Activated T-helper 1 cell treated with anti-CD3 and anti-CD28 coated beads, Interleukin-12 subunit alpha, Interleukin-12 subunit beta, Interleukin-2, Interleukin-4 antibody, amounts not matched to agents 30 ng/mL and 10 ng/mL and 1 ng/mL, durations not matched to agents 14 hours and 24 hours and 36 hours (primary cell): ENCODE results near the gene NRXN3. TPM values are rescaled to one million over a fixed set of nuclear protein-coding genes. Genes with fewer than 3 reads are reported as not detected.
"Not testable (repeated sequence)": the region's sequence is repeated elsewhere in the genome, so short reads cannot be mapped to it uniquely, and the experiment has no call there.

Experiments
- DNase-seq: peaks from one replicate; pipeline ENCODE4 v3.0.0; 2021; ENCODE audit warnings: low spot score
- H3K27ac Mint-ChIP-seq: one replicate; pipeline ENCODE4 v1.8.0; 2021; ENCODE audit warnings: mild to moderate bottlenecking, mixed read lengths
- H3K27me3 Mint-ChIP-seq: one replicate; pipeline ENCODE4 v1.8.0; 2022; ENCODE audit warnings: mild to moderate bottlenecking, moderate library complexity, mixed read lengths; ENCODE audit not compliant: insufficient read depth
- H3K36me3 Mint-ChIP-seq: one replicate; pipeline ENCODE4 v1.8.0; 2021; ENCODE audit warnings: low read depth, mixed read lengths
- H3K4me1 Mint-ChIP-seq: one replicate; pipeline ENCODE4 v1.8.0; 2021; ENCODE audit warnings: low read depth, mixed read lengths
- H3K4me3 Mint-ChIP-seq: one replicate; pipeline ENCODE4 v1.8.0; 2021; ENCODE audit warnings: mild to moderate bottlenecking, moderate library complexity, mixed read lengths
- H3K9me3 Mint-ChIP-seq: one replicate; pipeline ENCODE4 v1.8.0; 2021; ENCODE audit warnings: mixed read lengths
- intact Hi-C: fragments of 100-400 bp; cut with micrococcal nuclease; formaldehyde crosslinking; loops from one replicate; pipeline ENCODE4 v1.15.1; 2024
- total RNA-seq: library from RNA; stranded (reverse); gene quantifications from 2 replicates; pipeline ENCODE4 v1.2.3, GENCODE V29; 2022

NRXN3 gene
- total RNA-seq, 1 donor from 2014 or later: not detected

- H3K27ac Mint-ChIP-seq: no peak overlapping the region
- no peak overlapping the region for H3K4me3 Mint-ChIP-seq
- DNase-seq: no peak
- intact Hi-C loops: no loop called here
- no peaks in the 10 kb centered on the region for H3K4me1 Mint-ChIP-seq
- H3K36me3 Mint-ChIP-seq: no peaks in the 10 kb centered on the region
- H3K9me3 Mint-ChIP-seq: no peaks in the 10 kb centered on the region
- no peaks in the 10 kb centered on the region for H3K27me3 Mint-ChIP-seq
Measured at GRCh38 chr14:78450669-78451318, 280.6 kb downstream of the NRXN3 start.

- no peaks in the 10 kb centered on the region for H3K9me3 Mint-ChIP-seq
- H3K27me3 Mint-ChIP-seq: peaks cover under 1% of the 10 kb centered on the region
- H3K4me1 Mint-ChIP-seq: no peaks in the 10 kb centered on the region
- no peaks in the 10 kb centered on the region for H3K36me3 Mint-ChIP-seq
- DNase-seq: no peak
- no peak overlapping the region for H3K27ac Mint-ChIP-seq
- intact Hi-C loops: no loop called here
- H3K4me3 Mint-ChIP-seq: no peak overlapping the region
Measured at GRCh38 chr14:78451319-78451695, 281.1 kb downstream of the NRXN3 start.

- peaks cover 1% of the 10 kb centered on the region for H3K27me3 Mint-ChIP-seq
- no peaks in the 10 kb centered on the region for H3K9me3 Mint-ChIP-seq
- H3K27ac Mint-ChIP-seq: no peak overlapping the region
- no peak for DNase-seq
- no peak overlapping the region for H3K4me3 Mint-ChIP-seq
- intact Hi-C loops: no loop called here
- no peaks in the 10 kb centered on the region for H3K36me3 Mint-ChIP-seq
- no peaks in the 10 kb centered on the region for H3K4me1 Mint-ChIP-seq
Measured at GRCh38 chr14:78455896-78456435, 285.8 kb downstream of the NRXN3 start.

DNA sequence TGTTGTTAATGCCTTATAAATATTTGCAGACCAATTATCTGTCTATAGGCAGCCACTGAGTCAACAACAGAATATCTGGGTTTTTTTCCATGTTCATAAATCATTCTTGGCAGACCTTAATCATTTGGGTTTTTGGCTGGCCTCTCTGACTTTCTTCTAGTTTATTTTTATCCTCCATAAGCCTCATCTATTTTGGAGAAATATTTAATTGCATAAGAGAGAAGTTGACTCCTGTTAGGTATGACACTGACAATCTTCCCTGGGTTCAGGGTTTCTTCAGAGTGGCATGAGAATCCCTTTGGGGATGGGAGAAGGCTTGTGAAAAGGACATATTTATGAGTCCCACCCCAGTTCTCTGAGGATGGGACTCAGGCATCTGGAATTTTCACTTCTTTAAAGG is 299.8 kb downstream of the NRXN3 start:
- H3K9me3 Mint-ChIP-seq: no peaks in the 10 kb centered on the region
- H3K4me3 Mint-ChIP-seq: no peak overlapping the region

DNA sequence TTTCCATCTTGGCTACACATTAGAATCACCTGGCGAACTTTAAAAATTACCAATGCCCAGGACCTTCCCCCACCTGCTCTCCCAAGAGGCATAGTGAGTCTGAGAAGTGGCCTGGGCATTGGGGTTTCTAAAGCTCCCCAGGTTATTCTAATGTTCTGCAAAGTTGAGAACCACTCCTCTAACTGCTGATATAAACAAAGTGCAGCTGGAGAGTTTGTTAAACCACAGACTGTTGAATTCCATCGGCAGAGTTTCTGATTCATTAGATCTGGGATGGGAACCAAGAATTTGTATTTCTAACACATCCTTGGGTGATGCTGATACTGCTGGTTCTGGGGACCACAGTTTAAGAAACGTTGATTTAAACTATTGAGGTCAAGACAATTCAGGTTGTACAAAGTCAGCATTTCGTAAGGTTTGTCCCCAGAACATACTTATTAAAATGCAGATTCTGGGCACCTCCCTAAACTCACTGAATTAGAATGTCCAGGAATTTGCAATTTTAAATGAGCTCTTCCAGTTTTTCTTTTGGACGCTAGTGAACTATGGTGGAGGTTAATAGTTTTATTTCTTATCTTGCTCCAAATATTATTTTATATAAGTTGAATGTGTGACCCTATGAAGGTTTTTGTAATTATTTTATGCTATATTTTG is 309.1 kb downstream of the NRXN3 start:
- H3K36me3 Mint-ChIP-seq: no peaks in the 10 kb centered on the region
- no peaks in the 10 kb centered on the region for H3K4me1 Mint-ChIP-seq
- intact Hi-C loops: no loop called here
- no peak overlapping the region for H3K27ac Mint-ChIP-seq
- DNase-seq: no peak
- no peaks in the 10 kb centered on the region for H3K9me3 Mint-ChIP-seq
- no peak overlapping the region for H3K4me3 Mint-ChIP-seq
- H3K27me3 Mint-ChIP-seq: peaks cover 1% of the 10 kb centered on the region

More for the DNA sequence above, 299.8 kb downstream of the NRXN3 start:
- H3K36me3 Mint-ChIP-seq: no peaks in the 10 kb centered on the region
- DNase-seq: no peak
- no peaks in the 10 kb centered on the region for H3K4me1 Mint-ChIP-seq
- intact Hi-C loops: no loop called here
- no peaks in the 10 kb centered on the region for H3K27me3 Mint-ChIP-seq
- no peak overlapping the region for H3K27ac Mint-ChIP-seq

DNA sequence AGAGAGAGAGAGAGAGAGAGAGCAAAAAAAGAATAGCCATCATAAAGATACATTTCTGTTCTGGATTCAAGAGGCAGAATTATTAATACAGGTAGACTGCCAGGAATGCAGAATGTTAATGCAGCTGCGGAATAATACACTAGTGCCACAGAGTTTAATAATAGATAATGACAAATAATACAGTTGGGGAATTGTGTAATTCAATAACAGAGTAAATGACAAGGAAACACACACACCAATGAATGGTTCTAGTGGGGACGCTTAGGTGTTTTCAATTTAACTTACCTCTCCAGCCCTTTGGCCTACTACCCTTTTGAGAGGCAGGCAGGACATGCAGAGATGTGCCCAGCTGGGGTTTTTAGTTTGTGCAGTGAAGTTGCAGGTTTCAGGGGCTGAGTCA is 313.9 kb downstream of the NRXN3 start:
- Mint-ChIP-seq H3K36me3 (no peaks in the 10 kb centered on the region), H3K9me3 (no peaks in the 10 kb centered on the region), H3K4me1 (no peaks in the 10 kb centered on the region), H3K27ac (no peak overlapping the region), H3K4me3 (no peak overlapping the region), H3K27me3 (peaks cover 3% of the 10 kb centered on the region)
- intact Hi-C loops: no loop called here
- no peak for DNase-seq

DNA sequence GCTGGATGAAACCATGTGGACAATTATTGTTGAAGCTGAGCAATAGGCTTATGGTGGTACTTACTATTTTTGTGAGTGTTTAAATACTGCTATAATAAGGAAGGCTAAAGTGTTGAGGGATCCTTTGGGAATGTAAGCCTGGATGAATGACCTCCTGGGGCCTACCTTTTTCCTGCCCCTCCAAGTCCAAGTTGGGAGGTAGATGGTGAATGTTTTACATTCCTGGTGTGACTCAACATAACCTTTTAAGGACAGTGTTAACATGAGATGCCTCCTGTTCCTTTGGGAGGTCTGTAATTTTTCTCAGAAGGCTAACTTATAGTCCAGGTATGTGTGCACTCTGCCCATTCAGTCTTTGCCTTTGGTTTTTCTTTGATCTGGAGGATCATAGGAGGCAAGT is 315.9 kb downstream of the NRXN3 start:
- Mint-ChIP-seq H3K27ac (no peak overlapping the region), H3K4me1 (no peaks in the 10 kb centered on the region), H3K36me3 (no peaks in the 10 kb centered on the region), H3K27me3 (peaks cover 2% of the 10 kb centered on the region), H3K4me3 (no peak overlapping the region), H3K9me3 (no peaks in the 10 kb centered on the region)
- no peak for DNase-seq
- intact Hi-C loops: no loop called here

GRCh38 chr14:78486621-78487020 is 316.4 kb downstream of the NRXN3 start:
- intact Hi-C loops: no loop called here
- no peak overlapping the region for H3K4me3 Mint-ChIP-seq
- no peaks in the 10 kb centered on the region for H3K9me3 Mint-ChIP-seq
- no peaks in the 10 kb centered on the region for H3K36me3 Mint-ChIP-seq
- peaks cover 2% of the 10 kb centered on the region for H3K27me3 Mint-ChIP-seq
- no peak for DNase-seq
- no peak overlapping the region for H3K27ac Mint-ChIP-seq
- H3K4me1 Mint-ChIP-seq: no peaks in the 10 kb centered on the region

DNA sequence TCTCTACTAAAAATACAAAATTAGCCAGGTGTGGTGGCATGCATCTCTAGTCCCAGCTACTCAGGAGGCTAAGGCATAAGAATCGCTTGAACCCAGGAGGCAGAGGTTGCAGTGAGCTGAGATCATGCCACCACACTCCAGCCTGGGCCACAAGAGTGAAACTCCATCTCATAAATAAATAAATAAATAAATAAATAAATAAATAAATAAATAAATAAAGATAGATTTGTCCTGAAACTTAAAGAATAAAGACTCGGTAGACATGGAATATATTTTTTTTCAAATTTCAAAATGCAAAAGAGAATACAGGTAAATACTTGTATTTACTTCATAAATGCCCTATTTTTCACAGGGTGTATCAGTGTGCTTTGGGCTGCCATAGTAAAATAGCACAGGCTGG is 317.4 kb downstream of the NRXN3 start:
- H3K4me3 Mint-ChIP-seq, H3K36me3 Mint-ChIP-seq: not testable (repeated sequence)

DNA sequence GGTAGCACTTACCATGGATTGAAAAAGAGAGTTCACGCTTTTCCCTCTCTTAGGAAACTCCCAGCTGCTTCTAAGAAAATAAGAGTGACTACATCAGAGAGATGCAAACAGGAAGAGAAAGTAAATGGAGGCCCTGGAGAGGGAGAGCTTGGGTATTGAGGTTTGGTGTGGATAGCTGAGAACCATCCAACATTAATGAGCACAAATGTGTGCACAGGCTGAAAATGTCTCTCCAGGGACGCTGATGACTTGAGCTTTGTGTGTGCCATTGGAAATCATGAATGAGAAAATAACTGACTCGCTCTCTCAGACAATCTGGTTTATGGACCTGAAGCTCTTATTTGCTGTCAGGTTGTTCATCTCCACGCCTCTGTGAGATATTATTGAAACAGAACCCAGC is 318.8 kb downstream of the NRXN3 start:
- intact Hi-C loops: no loop called here
- Mint-ChIP-seq H3K27ac (no peak overlapping the region), H3K4me3 (no peak overlapping the region), H3K36me3 (no peaks in the 10 kb centered on the region), H3K27me3 (peaks cover 2% of the 10 kb centered on the region), H3K4me1 (no peaks in the 10 kb centered on the region), H3K9me3 (no peaks in the 10 kb centered on the region)
- DNase-seq: no peak

More for the DNA sequence above, 317.4 kb downstream of the NRXN3 start:
- H3K4me1 Mint-ChIP-seq, H3K9me3 Mint-ChIP-seq, H3K27ac Mint-ChIP-seq, DNase-seq, intact Hi-C loops, H3K27me3 Mint-ChIP-seq: not testable (repeated sequence)

DNA sequence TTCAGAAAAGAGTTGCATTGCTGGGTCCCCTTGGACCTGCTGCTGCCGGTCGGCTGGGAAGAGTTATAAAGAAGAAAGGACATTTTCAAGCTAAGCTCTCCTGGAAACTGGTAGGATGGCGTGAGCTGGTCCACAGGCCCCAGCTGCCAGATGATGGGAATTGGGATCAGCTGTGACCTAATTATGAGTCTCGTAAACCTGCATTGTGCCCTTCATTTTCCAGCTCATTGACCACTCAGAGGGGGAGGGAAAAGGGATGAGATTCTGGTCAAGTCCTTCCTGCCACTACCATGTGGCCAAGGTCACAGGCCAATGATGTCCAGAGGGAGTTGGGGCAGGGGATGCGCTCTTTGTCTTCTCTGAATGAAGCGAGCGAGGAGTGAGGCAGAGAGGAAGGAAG is 320.9 kb downstream of the NRXN3 start:
- peaks cover 2% of the 10 kb centered on the region for H3K27me3 Mint-ChIP-seq
- no peak overlapping the region for H3K27ac Mint-ChIP-seq
- no peaks in the 10 kb centered on the region for H3K9me3 Mint-ChIP-seq
- H3K4me1 Mint-ChIP-seq: no peaks in the 10 kb centered on the region
- no peak overlapping the region for H3K4me3 Mint-ChIP-seq
- DNase-seq: no peak
- intact Hi-C loops: no loop called here
- H3K36me3 Mint-ChIP-seq: no peaks in the 10 kb centered on the region

- Mint-ChIP-seq H3K27ac (no peak overlapping the region), H3K4me1 (no peaks in the 10 kb centered on the region), H3K36me3 (no peaks in the 10 kb centered on the region), H3K27me3 (no peaks in the 10 kb centered on the region), H3K4me3 (no peak overlapping the region), H3K9me3 (no peaks in the 10 kb centered on the region)
- intact Hi-C loops: no loop called here
- DNase-seq: no peak
Measured at GRCh38 chr14:78498062-78498595, 328.0 kb downstream of the NRXN3 start.

GRCh38 chr14:78501909-78502308 is 331.7 kb downstream of the NRXN3 start:
- no peaks in the 10 kb centered on the region for H3K4me1 Mint-ChIP-seq
- no peak overlapping the region for H3K4me3 Mint-ChIP-seq
- H3K36me3 Mint-ChIP-seq: no peaks in the 10 kb centered on the region
- no peak for DNase-seq
- H3K27me3 Mint-ChIP-seq: no peaks in the 10 kb centered on the region
- no peaks in the 10 kb centered on the region for H3K9me3 Mint-ChIP-seq
- H3K27ac Mint-ChIP-seq: no peak overlapping the region
- intact Hi-C loops: no loop called here
